MM.1S (cell line): ENCODE results near the gene MFAP5.
A peak's percentile ranks its signal among the peaks of the same experiment; 100 is the strongest.

Experiments
- DNase-seq: peaks from one replicate; pipeline ENCODE4 v3.0.0-alpha.2; 2015
- H2AFZ ChIP-seq: fragments of 300-600 bp; sonication (generic); 2 replicates; pipeline ENCODE4 v1.6.0; 2016; ENCODE audit warnings: antibody characterized with exemption, low read length
- H3F3A ChIP-seq: fragments of 300-600 bp; sonication (generic); 2 replicates; pipeline ENCODE4 v1.6.1; 2016; ENCODE audit warnings: mild to moderate bottlenecking, antibody characterized with exemption, low read length, moderate library complexity, mixed read lengths; ENCODE audit not compliant: insufficient read depth
- H3K27ac ChIP-seq: fragments of 300-600 bp; sonication (generic); 2 replicates; pipeline ENCODE4 v1.5.1; 2016; ENCODE audit warnings: mild to moderate bottlenecking, low read length
- H3K27me3 ChIP-seq: fragments of 300-600 bp; sonication (generic); replicated peaks from 2 replicates; pipeline ENCODE4 v1.6.0; 2016; ENCODE audit warnings: low read length; ENCODE audit not compliant: insufficient read depth
- H3K36me3 ChIP-seq: fragments of 300-600 bp; sonication (generic); replicated peaks from 2 replicates; pipeline ENCODE4 v1.6.1; 2016; ENCODE audit warnings: mild to moderate bottlenecking, low read length, mixed read lengths; ENCODE audit not compliant: insufficient read depth
- H3K4me1 ChIP-seq: fragments of 300-600 bp; sonication (generic); 2 replicates; pipeline ENCODE4 v1.6.1; 2016; ENCODE audit warnings: low read length, mixed read lengths
- H3K4me2 ChIP-seq: fragments of 300-600 bp; sonication (generic); 2 replicates; pipeline ENCODE4 v1.6.0; 2016; ENCODE audit warnings: low read depth, low read length
- H3K4me3 ChIP-seq: fragments of 300-600 bp; sonication (generic); 2 replicates; pipeline ENCODE4 v1.5.1; 2016; ENCODE audit warnings: low read length, mixed read lengths
- H3K79me2 ChIP-seq: fragments of 300-600 bp; sonication (generic); 2 replicates; pipeline ENCODE4 v1.6.1; 2016; ENCODE audit warnings: mixed run types, low read length, mixed read lengths
- H3K9ac ChIP-seq: fragments of 300-600 bp; sonication (generic); 2 replicates; pipeline ENCODE4 v1.6.1; 2016; ENCODE audit warnings: low read length, mixed read lengths
- H3K9me2 ChIP-seq: fragments of 300-600 bp; sonication (generic); replicated peaks from 2 replicates; pipeline ENCODE4 v1.6.1; 2016; ENCODE audit warnings: mild to moderate bottlenecking, low read length, mixed read lengths; ENCODE audit not compliant: insufficient read depth
- H3K9me3 ChIP-seq: fragments of 300-600 bp; sonication (generic); replicated peaks from 2 replicates; pipeline ENCODE4 v1.6.1; 2016; ENCODE audit warnings: mild to moderate bottlenecking, low read length, mixed read lengths; ENCODE audit not compliant: insufficient read depth
- H4K20me1 ChIP-seq: fragments of 300-600 bp; sonication (generic); 2 replicates; pipeline ENCODE4 v1.6.1; 2016; ENCODE audit warnings: mild to moderate bottlenecking, low read length, moderate library complexity, mixed read lengths; ENCODE audit not compliant: insufficient read depth
- EZH2 ChIP-seq: fragments of 300-600 bp; sonication (generic); optimal IDR thresholded peaks from 2 replicates; pipeline ENCODE3; 2017; ENCODE audit warnings: low read depth, mild to moderate bottlenecking, antibody characterized with exemption, low read length, mixed read lengths
- EZH2phosphoT487 ChIP-seq: fragments of 300-600 bp; sonication (generic); IDR thresholded peaks from 2 replicates; pipeline ENCODE4 v1.6.1; 2018; ENCODE audit warnings: antibody characterized with exemption, low read length
- TF ChIP-seq, protein P1 (sequence below): fragments of 300-600 bp; sonication (generic); IDR thresholded peaks from 2 replicates; pipeline ENCODE4 v1.5.1; 2016; ENCODE audit warnings: antibody characterized with exemption, low read length, mixed read lengths

MFAP5 gene

DNA sequence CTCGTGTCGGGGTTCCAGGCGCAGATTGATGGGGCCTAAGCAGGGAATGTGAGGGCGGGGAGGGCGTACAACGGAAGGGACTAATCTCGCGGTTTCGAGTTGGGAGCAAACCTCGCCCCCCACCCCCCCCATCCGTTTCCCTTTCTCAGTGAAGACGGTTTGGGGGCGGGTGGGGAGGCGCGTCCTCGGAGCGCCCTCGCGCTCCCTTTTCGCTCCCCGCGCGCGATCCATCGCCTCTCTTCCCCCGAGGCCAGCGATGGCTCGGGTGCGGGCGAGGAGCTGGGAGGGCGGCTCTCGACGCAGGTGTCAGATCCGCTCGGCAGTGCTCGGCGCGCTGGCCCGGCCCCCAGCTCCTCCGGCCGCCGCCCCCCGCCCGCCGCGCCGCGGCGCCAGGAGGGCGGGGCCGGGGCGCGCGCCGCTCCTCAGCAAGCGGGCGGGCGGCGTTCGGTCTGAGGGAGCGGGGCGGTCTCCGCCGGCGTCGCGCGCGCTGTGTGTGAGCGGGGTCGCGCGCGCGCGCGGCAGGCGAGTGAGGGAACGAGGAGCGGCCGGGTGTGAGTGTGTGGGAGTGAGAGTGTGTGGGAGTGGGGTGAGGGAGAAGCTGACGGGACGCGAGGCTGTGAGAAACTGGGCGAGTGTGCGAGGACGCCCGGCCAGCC, 35.0 kb upstream of the MFAP5 start, which contains the start of gene RIMKLB:
Gene RIMKLB (plus strand): TSS at position 516 of the 656 bp plus-strand sequence. CDS start 15,876 bp downstream, outside the sequence.
- TF ChIP-seq EZH2 (no peak), EZH2phosphoT487 (no peak)
- peaks cover 36% of the 10 kb centered on the region for H3K27me3 ChIP-seq
- no peak within 1 kb of the TSS; the same call in 1 of the 2 replicates for H3K27ac ChIP-seq
- H3K4me3 ChIP-seq: peak within 1 kb of the TSS; percentile 90
- DNase-seq: peak; percentile 75
- H4K20me1 ChIP-seq: no peaks in the 10 kb centered on the region
- no peaks in the 10 kb centered on the region for H3K79me2 ChIP-seq
- H3K4me1 ChIP-seq: no peaks in the 10 kb centered on the region
- H3F3A ChIP-seq: peaks cover 10% of the 10 kb centered on the region; the same call in 1 of the 2 replicates
- no peaks in the 10 kb centered on the region for H3K9me3 ChIP-seq
- peak within 1 kb of the TSS; percentile 98 for H3K4me2 ChIP-seq
- H3K9me2 ChIP-seq: no peaks in the 10 kb centered on the region
- no peaks in the 10 kb centered on the region for H3K36me3 ChIP-seq
- H2AFZ ChIP-seq: peak within 1 kb of the TSS; percentile 94
- peak within 1 kb of the TSS; percentile 40; the same call in 1 of the 2 replicates for H3K9ac ChIP-seq

DNA sequence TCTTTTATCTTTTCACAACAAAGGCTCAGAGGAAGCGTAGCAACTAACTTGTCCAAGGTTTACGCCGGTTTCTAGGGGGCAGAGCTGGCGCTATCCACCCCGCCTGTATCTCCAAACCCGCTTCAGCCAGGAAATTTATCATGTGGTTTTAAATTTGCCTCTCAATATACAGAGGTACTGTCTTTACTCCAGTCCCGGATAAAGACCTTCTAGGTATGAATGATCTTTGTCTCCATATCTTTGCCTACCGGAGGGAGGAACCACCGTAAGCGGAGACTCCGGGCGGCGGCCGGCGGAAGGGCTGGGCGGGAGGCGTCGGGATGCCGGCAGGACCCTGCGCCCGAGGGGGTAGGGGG, 34.5 kb upstream of the MFAP5 start:
- TF ChIP-seq, protein P1, sequence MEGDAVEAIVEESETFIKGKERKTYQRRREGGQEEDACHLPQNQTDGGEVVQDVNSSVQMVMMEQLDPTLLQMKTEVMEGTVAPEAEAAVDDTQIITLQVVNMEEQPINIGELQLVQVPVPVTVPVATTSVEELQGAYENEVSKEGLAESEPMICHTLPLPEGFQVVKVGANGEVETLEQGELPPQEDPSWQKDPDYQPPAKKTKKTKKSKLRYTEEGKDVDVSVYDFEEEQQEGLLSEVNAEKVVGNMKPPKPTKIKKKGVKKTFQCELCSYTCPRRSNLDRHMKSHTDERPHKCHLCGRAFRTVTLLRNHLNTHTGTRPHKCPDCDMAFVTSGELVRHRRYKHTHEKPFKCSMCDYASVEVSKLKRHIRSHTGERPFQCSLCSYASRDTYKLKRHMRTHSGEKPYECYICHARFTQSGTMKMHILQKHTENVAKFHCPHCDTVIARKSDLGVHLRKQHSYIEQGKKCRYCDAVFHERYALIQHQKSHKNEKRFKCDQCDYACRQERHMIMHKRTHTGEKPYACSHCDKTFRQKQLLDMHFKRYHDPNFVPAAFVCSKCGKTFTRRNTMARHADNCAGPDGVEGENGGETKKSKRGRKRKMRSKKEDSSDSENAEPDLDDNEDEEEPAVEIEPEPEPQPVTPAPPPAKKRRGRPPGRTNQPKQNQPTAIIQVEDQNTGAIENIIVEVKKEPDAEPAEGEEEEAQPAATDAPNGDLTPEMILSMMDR: no peak
- no peak for TF ChIP-seq EZH2phosphoT487
- TF ChIP-seq EZH2: no peak
- Histone ChIP-seq H3K4me2 (peak overlapping the region; percentile 88), H4K20me1 (no peaks in the 10 kb centered on the region), H3K27ac (no peak overlapping the region; the same call in 1 of the 2 replicates), H3K9me2 (no peaks in the 10 kb centered on the region), H3K79me2 (no peaks in the 10 kb centered on the region), H3K4me3 (peak overlapping the region; percentile 59), H3F3A (peaks cover 10% of the 10 kb centered on the region; the same call in 1 of the 2 replicates), H3K9ac (peak overlapping the region; percentile 16; the same call in 1 of the 2 replicates), H3K9me3 (no peaks in the 10 kb centered on the region), H2AFZ (peak overlapping the region; percentile 67), H3K4me1 (no peaks in the 10 kb centered on the region), H3K27me3 (peaks cover 36% of the 10 kb centered on the region), H3K36me3 (no peaks in the 10 kb centered on the region)
- DNase-seq: no peak

DNA sequence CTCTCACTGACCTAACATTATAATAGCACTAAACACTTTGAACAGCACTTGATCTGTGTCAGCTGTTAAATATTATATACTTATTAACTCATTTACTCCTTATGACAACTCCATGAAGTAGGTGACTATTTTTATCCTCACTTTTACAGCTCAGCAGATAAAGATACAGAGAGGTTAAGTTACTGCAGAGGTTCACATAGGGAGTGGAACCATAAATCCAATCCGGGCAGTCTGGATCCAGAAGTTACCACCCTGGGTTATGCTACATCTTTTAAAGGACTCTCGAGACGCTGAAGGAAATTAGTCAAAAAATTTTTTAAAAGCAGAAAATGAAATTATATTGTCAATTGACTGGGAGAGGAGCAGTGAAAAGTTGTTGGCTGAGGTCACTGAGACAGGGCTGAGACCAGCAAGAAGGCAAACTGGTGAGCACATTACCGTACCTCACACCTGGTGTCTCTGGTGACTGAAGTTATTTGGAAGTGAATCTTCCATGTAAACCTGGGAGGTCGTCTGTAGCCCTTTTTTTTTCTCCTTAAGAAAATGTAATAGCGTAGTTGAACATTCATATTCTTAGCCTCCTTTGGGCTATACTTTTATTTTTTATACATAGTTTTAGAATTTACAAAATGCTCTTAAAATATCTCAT, 33.9 kb upstream of the MFAP5 start:
- Histone ChIP-seq H3K79me2 (no peaks in the 10 kb centered on the region), H3K9me2 (no peaks in the 10 kb centered on the region), H3K9me3 (no peaks in the 10 kb centered on the region), H4K20me1 (no peaks in the 10 kb centered on the region), H3K27me3 (peaks cover 36% of the 10 kb centered on the region), H3K36me3 (no peaks in the 10 kb centered on the region), H3K4me3 (no peak overlapping the region), H3K4me2 (no peak overlapping the region), H3K9ac (no peak overlapping the region), H3F3A (peaks cover 10% of the 10 kb centered on the region; the same call in 1 of the 2 replicates), H3K4me1 (no peaks in the 10 kb centered on the region), H3K27ac (no peak overlapping the region; the same call in 1 of the 2 replicates), H2AFZ (no peak overlapping the region)
- no peak for TF ChIP-seq EZH2phosphoT487
- TF ChIP-seq, protein P1: no peak
- TF ChIP-seq EZH2: no peak
- no peak for DNase-seq
